A549 treated with GW870086 at 1 μM for 4 hours (cell line): ENCODE measurements around the gene DGAT2L6. TPM values are rescaled to one million over a fixed set of nuclear protein-coding genes. Genes with fewer than 3 reads are reported as not detected.

Experiments
- total RNA-seq: library from RNA; stranded (reverse); fragments of 200-300 nt; extraction: Qiagen RNA extraction; gene quantifications from 5 replicates; pipeline ENCODE4 v1.2.3, GENCODE V29; 2022; ENCODE audit warnings: low read depth

The DGAT2L6 gene, protein sequence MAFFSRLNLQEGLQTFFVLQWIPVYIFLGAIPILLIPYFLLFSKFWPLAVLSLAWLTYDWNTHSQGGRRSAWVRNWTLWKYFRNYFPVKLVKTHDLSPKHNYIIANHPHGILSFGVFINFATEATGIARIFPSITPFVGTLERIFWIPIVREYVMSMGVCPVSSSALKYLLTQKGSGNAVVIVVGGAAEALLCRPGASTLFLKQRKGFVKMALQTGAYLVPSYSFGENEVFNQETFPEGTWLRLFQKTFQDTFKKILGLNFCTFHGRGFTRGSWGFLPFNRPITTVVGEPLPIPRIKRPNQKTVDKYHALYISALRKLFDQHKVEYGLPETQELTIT
- not detected in 5 replicates for total RNA-seq

DNA sequence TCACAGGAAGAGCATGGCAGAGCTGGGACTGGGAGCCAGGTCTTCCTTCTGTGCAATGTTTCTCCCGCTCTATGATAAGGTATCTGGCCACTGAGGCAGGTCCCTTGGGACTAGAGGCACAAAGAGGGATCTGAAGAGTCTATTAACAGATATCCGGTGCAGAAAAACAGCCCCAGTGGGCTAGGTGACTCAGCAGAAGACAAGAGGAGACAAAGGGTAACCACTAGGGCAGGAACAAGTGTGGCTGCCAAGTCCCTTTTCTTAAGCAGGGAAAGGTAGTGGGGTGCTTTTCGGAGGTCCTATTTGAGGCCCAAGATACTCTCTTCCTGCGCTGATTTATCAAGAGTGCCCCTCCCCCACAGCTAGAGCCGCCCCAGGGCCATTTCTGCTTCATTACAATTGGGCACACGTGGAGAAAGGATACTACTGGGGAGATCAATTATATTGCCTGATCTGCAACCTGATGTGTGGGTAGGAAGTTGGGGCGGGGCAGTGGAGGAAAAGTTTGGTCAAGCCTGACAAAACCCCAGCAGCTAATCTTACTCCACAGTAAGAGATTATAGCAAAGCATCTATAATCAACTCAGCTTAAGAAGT lies at the start of gene DGAT2L6:
Gene DGAT2L6 (plus strand): TSS at position 546 of the 596 bp plus-strand sequence. CDS start 100 bp downstream, outside the sequence.

DNA sequence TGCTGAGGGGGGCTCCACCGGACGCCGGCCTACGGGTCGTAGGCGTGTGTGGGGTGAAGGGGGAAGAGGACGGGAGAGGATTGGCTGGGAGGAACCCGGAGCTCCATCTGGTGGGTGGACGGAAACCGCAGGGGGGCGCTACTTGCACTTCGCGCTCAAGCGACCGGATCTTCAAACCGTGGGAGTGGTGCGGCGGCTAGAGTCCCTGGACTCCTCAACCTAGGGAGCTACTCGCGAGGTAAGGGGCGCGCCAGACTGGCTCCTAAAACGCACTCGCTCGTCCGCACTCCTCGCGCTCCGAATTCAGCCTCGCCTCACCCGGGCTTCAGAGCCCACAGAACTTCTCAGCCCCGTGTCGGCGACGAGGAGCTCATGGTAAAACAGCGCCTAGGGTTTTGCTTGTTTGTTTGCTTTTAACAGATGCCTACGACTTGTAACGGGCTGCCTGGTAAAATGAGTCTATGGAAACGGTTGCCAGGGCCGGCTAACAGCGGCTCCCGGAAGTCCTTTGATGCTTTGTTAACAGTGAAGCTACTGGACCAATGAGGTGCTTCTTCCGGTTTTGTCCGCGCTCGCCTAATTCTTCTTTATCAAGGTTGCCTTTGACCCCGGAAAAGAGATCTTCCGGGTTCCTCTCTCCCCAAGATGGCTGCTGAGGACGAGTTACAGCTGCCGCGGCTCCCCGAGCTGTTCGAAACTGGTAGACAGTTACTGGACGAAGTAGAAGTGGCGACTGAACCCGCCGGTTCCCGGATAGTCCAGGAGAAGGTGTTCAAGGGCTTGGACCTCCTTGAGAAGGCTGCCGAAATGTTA lies 43.8 kb upstream of the DGAT2L6 start, which contains the start of gene IGBP1:
Gene IGBP1 (plus strand): TSS at position 145 of the 813 bp plus-strand sequence. CDS start 501 bp downstream, at position 646.

DNA sequence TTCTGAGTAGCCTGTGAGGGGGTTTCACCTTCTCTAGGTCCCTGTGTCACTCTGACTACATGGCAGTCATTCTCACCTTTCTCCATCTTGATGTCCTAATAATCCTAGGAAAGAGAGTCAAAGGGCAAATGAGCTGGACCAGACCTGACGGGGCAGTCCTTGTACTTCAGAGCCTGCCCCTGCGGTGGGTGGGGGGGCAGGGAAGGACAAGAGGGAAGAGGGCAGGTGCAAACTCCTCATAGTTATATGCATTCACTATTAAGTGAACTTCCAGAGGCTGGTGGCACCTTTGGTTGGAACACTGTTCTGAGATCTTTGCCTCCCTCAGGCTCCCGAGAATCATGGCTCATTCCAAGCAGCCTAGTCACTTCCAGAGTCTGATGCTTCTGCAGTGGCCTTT lies 57.1 kb downstream of the DGAT2L6 start, which contains the start of gene AWAT1:
Gene AWAT1 (plus strand): TSS at position 301 of the 400 bp plus-strand sequence. CDS start 41 bp downstream, at position 342.

Other genes starting within 250 kb of the DGAT2L6 start
- gene AWAT2, start 127.5 kb upstream of the DGAT2L6 start, total RNA-seq = not detected in 5 replicates
- gene OTUD6A, start 115.0 kb upstream of the DGAT2L6 start, total RNA-seq = not detected in 5 replicates
- gene IGBP1, start 44.0 kb upstream of the DGAT2L6 start, total RNA-seq = 57.6 to 67.9 TPM (median 67.2 TPM) in 5 replicates
- not detected in 5 replicates for gene AWAT1, start 57.2 kb downstream of the DGAT2L6 start, total RNA-seq
- 0.13 TPM in 1 of 5 replicates, not detected in the others for gene P2RY4, start 82.7 kb downstream of the DGAT2L6 start, total RNA-seq
- not detected in 5 replicates for gene ARR3, start 90.9 kb downstream of the DGAT2L6 start, total RNA-seq
- gene RAB41, start 104.7 kb downstream of the DGAT2L6 start, total RNA-seq = not detected in 5 replicates
- gene PDZD11, start 112.4 kb downstream of the DGAT2L6 start, total RNA-seq = 88.8 to 111 TPM (median 94.4 TPM) in 5 replicates
- 26.0 to 31.5 TPM (median 27.0 TPM) in 5 replicates for gene KIF4A, start 112.6 kb downstream of the DGAT2L6 start, total RNA-seq
- 0.06 to 0.08 TPM in 2 of 5 replicates, not detected in the others for gene GDPD2, start 245.8 kb downstream of the DGAT2L6 start, total RNA-seq